HG03060 (cell line): ENCODE measurements around the gene CNTNAP5.
"Not testable (repeated sequence)": the region's sequence is repeated elsewhere in the genome, so short reads cannot be mapped to it uniquely, and the experiment has no call there.

Source experiments
- ATAC-seq: cut with Tn5 transposase; IDR thresholded peaks from one replicate; pipeline ENCODE4 v1.9.1; 2021; ENCODE audit warnings: low read depth, moderate number of reproducible peaks; ENCODE audit not compliant: unreplicated experiment

The CNTNAP5 gene

DNA sequence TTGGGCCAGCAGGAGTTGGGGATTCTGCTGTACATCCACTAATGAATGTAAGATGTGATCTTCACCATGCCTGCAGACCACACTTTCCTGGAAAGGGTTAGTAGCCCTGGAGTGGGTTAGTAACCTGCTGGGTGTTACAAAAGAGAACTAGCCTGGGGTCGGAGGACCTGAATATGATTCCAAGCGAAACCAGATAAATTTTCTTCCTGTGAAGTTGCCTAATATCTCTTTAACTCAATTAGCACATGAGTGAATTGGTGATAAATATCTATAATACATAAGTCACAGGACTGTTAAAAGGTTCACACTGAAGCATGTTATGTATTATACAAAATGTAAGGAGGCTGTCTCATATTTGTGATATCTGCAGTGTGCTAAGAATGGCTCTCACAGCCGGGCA lies 291.0 kb downstream of the CNTNAP5 start:
- no peak for ATAC-seq

DNA sequence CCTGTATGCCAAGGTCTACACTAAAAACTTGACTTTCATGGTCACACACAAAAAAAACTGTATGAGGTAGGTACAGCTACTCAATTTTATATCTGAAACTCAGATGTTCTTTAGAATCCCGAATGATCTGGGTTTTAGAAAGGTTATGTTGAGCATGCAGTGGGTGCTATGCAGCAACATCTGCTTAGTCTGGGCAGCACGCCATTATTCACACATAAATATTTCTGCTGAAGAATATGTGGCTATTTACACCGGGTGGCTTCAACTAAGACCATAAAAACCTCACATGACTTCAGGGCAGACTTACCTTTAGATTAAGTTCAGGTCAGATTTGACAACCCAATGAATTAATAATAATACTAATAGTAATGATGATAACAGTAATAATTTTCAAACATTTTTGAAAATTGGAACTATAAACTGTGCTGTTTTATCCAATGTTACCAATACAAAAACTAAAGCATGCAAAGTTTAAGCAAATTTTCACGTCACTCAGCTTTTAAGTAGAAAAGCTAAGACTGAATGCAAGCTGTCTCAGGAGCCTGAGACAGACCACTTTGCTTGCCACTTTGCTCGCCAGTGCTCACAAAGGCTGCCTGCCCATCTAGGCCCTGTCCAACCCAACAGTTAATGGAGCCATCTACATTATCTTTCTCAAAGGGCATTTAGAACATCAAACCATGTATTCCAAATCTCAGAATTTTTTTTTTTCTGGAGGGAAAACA lies 292.0 kb downstream of the CNTNAP5 start:
- ATAC-seq: no peak

DNA sequence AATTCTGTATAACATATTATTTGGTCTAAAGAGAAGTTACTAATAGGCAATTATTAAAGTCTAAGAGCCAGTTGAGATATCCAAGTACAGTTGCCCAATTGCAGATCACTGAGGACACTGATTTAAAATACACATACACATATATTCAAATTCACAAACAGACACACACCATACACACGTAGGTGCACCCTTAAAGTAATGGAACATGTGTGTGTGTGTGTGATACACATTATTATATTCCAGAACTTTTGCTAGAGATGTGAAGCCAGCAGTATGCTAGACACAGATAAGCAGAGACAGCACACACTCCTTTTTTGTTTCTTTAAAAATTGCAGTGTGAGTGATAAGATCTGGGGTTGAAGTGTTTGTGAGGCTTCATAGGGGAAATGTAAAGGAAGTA lies 292.5 kb downstream of the CNTNAP5 start:
- no peak for ATAC-seq

DNA sequence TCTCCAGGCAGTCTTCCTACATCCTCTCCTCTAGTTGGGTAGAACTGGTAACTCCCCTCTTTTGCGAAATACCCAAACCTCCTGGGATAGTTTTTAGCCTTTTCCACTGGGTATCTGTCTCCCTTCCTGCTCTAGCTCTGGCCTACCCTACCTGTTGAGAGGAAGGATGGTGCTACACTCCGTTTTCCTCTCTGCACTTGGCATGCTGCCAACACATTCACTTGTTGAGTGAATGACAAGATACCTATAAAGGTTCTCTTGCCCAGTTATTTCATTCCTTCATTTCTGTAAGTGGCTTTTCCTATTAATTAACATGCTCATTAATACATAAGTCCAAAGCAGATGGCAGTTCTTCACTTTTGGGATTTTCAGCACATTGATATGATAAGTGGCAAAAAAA lies 293.8 kb downstream of the CNTNAP5 start:
- no peak for ATAC-seq

DNA sequence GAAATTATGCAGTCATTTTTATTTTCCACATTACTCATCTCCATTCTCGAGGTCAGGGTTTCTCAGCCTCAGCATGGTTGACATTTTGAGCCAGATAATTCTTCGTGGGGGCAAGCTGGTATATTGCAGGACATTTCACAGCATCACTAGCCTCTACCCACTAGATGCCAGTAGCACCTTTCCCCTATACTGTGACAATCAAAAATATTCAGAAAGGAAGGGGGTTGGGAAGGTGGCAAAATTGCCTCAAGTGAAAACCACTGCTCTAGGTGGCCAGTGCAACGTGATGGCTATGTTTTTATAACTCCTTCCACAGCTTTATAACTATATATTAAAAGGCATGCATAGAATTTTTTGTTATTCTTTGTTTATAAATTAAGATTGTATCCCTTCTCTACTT lies 294.5 kb downstream of the CNTNAP5 start:
- ATAC-seq: no peak

DNA sequence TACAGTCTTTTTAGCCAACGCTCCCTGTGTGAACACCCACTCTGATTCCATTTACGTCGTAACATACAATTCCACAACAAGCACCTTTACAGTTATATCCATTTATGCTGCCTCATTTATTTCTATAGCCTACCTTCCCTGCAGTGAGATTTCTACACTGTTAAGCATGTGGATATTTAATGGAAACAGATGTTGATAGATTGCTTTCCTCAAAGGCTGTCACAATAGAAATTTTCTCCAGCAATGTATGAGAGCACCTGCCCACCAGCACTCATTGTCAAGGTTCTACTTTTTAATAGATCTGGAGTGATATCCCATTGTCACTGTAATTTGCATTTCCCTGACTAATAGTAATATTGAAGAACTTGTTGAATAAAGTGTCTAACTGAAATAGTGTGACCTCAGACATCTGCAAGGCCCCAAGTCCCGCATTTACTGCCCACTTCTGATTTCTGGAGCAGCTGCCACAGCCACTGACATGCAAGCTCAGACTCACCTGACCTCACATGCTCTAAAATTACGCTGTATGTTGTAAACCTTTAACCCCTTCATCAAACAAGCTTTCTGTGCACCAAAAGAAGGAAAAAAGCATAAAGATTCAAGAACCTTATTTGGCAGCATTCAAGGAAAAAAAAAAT lies 295.1 kb downstream of the CNTNAP5 start:
- ATAC-seq: no peak

DNA sequence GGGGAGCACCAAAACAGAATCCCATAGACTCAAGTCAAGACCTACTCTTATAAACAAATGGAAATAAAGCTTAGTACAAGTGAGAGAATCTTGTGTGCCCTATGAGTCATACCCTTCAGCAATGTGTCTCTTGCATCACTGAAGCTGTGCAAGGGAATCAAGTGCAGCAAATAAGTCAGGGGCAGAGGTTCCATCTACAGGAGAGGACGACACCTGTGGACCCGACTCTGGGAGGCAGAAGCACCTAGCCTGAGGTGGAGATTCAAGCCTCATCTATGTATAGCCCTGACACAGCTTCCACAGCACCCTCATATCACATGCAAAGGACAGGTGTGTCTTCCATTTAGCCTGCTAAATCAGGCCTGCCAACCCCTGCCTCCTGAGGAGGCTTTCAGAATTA lies 298.2 kb downstream of the CNTNAP5 start:
- ATAC-seq: no peak

DNA sequence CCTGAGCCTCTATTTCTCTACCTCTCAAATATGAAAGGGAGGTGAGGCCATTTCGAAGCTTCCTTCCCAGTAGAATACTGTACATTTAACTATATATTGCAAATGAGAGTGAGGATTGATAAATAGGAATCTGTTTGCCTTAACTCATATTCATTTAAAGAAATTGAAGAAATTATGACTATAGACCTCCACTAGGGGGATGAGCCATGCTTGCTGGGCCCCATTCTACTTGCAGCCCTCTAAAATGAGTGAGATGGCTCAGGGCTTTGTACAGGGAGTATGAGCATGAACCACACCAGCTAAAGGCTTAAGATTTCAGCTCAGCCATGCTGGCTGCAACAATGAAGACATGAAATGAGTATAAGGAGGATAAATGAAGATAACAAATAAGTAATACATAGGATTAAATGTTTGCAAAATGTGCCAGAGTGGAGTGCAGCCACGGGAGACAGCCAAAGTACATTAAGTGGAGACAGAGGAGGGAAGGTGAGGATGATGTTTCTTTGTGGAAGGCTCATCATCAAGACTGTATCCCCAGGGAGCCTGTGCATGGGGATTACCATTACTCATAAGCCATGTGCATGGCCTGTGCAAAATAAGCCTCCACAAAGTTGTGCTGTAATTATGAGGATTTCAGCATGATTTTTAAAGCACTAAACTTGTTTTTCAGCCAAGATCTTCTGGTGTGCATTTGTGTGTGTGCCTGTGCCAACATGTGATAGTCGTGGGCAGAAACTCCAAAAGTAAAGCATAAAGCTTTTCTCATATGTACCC lies 300.8 kb downstream of the CNTNAP5 start:
- ATAC-seq: no peak

DNA sequence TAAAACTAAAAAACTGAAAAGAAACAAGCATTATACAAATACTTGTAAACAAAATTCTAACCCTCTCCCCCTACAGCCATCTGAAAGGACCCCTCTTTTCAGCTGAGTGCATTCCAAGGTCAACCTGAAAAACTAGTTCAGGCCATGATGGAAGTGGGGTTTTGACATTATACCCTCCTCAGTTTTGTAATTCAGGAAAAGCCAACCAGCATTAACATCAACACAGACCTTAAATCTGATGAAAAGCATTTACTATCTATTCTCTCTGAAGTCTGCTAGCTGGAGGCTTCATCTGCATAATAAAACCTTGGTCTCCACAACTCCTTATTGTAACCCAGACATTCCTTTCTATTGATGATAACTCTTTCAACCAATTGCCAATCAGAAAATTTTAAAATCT lies 302.2 kb downstream of the CNTNAP5 start:
- ATAC-seq: no peak

DNA sequence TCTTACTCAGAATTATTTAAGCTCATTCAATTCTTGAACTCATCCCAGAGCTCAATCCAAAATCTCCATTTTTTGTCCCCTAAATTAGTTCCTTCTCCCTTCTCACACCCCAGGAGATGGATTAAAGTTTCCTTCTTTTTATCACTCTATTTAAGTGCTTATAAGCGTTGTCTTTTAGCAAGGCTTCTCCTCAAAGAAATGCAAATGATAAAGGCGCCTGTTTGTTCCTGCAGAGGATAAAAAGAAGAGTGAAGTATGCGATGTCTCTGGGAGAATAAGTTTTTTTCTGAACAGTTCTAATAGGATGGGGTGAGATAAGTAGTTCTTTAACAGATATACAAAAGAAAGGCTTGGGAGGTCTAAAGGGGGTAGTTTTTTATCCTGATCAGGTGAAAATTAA lies 303.3 kb downstream of the CNTNAP5 start:
- ATAC-seq: no peak

DNA sequence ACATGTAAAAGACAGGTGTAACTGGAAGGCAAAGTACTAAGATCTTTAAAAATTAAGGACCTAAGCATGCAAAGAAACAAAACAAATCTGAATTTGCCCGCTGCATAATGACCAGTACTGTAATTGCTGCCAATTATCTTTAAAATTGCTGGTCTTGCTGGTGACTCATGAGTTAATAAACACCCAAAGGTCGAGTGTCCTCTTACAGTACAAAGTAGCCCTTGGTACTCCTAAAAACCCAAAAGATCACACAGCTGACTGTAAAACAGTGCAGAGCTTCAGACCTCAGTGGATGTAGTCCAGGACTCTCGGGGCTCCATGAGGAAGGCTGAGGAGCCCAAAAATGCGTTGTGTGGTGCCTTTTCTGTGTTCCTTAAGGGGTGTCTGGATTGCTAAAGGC lies 308.7 kb downstream of the CNTNAP5 start:
- ATAC-seq: no peak

DNA sequence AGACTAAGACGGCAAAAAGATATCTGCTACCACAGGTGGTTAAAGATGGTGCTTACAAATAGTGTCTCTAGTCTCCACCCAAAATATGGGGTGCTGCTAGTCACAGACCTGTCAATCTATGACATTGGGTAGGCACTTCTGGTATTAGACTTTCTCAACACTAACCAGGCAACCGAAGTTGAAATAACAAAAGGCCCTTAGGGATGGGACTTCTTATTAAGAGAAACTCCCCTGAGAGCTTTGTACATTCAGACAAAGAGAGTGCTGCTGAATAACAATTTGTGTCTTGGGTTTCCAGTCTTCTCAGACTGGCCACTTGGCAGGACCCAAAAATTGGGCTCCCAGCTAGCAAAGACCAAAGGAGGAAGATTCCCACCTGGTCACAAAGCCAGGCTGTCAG lies 310.0 kb downstream of the CNTNAP5 start:
- ATAC-seq: no peak

DNA sequence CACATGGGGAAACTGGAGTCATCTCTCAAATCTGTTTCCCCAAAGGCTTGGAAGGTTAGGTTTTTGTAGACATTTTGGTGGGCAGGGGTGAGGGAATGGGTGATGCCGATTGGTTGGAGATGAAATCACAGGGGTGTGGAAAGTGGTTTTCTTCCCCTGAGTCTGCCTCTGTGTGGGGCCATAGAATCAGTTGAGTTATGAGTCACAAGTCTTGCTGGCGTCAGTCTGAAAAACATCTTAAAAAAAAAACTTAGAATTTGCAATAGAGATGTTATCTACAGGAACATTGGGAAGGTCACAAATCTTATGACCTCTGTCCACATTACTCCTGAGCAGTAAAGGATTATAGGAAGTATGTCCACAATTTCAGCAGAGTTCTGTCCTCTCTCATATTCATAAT lies 314.6 kb downstream of the CNTNAP5 start:
- ATAC-seq: no peak

DNA sequence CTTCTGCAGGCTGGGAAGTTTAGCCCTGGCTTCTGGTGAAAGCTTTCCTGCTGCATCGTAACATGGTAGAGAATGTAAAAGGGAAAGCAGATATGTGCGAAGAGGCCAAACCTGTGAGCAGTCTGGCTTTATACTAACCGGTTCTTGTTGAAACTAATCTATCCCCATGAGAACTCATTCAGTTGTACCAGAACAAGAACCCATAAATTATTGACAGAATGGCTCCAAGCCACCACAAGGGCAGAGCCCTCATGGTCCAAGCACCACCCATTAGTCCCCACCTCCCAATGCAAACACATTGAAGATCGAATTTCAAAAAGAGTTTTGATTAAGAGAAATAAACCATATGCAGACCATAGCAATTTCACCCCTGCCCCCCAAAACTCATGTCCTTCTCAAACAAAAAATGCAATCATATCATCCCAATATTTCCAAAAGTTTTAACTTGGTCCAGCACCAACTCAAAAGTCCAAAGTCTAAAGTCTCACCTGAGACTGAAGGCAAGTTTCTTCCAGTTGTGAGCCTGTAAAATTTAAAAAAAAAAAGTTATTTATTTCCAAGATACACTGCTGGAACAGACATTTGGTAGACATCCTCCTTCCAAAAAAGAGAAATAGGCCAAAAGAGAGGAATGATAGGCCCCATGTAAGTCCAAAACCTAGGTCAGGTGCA lies 318.9 kb downstream of the CNTNAP5 start:
- ATAC-seq: no peak

DNA sequence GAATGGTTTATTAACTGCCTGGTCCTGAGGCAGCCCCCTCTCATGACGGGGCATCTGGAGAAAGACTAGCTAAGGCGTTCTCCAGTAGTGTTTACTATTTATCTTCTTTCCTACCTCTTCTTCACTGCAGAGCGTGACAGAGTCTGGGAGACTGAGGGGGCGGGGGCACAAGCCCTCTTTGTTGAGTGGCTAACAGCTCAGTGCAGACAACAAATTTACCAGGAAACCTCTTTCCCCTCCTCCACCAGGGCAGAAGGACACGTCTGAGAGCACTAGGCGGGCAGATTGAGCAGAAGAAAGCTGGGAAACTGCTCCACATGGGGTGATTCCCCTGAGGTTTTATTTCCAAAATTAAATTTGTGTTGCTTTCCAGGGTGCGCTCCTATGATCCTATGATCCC lies 322.1 kb downstream of the CNTNAP5 start:
- ATAC-seq: no peak

DNA sequence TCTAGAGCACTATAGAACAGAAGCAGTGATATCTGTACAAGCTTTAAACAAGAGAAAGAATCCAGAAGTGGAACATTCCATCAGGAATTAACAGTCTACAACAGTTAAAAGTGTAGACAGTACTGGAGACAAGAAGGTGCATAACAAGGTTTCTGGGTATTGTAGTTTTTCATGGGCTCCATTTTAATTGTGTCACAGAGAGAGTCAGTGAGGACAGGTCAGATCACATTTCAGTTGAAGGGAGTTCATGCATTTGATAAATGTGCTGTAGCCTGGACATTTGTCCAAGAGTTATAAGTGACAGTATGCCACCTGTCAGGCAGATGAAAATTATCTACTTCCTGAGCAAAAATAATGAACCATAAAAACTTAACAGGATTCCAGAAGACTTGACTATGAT lies 328.6 kb downstream of the CNTNAP5 start:
- no peak for ATAC-seq

DNA sequence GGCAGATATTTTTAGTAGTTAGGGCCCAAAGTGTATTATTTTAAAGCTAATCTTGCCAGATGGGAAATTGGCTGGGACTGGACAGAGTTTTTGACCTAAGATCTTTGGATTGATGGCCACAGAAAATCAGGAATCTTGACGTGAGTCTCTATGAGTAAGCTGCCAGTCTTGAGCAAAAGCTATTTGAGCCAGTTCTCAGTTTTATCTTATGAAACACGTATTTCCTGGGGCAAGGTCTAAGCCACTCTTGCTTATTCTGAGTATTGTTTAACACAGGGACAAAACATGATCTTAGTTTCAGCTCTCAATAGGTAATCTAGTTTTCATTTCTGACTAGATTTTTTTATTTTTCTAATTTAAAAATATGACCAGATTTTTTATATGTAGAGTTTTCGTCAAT lies 329.4 kb downstream of the CNTNAP5 start:
- no peak for ATAC-seq

DNA sequence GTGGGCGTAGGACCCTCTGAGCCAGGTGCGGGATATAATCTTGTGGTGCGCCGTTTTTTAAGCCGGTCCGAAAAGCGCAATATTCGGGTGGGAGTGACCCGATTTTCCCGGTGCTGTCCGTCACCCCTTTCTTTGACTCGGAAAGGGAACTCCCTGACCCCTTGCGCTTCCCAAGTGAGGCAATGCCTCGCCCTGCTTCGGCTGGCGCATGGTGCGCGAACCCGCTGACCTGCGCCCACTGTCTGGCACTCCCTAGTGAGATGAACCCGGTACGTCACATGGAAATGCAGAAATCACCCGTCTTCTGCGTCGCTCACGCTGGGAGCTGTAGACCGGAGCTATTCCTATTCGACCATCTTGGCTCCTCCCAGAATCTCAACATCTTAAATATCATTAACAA lies 336.9 kb downstream of the CNTNAP5 start:
- ATAC-seq: not testable (repeated sequence)

DNA sequence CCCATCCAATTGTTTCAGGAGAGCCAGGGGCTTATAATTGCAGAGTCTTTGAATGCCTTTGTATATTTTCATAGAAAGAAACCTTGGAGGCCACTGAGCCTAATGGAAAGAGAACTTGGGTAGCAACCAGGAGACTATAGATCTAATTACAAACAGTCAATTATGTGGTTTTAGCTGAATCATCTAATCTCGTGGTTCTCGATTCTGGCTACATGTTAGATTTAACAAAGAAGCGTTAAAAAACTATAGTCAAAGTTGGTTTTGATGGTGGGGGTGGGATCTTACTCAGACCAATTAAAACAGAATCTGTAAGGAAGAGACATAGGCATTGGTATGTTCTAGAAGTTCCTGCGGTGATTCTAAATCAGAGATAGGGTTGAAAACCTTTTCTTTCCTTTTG lies 344.1 kb downstream of the CNTNAP5 start:
- no peak for ATAC-seq

DNA sequence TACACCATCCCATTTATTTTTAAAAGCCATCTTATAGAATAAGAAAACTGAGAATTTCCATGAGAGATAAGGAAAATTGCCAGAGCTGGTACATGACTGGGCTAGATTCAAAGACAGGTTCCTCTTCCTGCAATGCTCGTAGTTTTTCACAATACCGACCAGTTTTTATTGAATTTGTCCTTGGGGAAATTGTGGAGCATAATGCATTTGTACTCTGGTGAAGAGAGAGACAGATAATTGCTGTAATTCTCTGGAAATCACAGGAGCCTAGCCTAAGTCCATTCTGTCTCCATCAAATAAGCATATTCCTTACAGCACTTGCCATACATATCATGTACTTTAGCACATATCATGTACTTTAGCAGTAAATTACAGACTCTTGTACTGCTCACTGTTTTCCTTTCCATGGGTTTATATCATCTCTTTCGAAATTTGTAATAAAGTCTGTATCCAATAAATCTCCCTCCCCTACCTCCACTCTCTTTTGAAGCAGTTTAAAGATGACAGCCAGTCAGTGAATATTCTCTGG lies 355.2 kb downstream of the CNTNAP5 start:
- no peak for ATAC-seq

DNA sequence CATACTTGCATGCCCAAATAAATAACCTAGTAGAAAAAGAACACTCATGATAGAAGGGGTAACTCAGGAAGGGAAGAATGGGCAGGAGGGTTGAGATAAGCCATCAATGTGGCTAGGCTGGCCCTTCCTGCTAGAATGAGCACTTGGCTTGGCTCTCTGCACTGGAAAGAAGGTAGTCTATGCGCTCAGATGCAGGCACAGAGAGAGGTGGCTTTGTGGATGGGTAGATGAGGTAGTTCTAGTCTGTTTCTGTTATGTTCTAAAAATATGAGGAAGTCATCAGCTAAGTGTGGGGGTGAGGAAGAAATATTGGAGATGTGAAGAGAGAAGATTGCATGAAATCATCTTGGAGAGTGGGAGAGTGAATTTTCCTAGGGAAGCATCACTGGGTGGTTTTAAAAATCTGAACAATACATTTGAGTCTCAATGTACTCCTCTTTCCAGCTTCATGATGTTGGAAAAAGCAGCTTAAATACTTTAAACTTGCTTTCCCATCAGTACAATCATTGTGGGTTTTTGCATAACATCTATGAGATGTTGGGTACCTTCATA lies 357.1 kb downstream of the CNTNAP5 start:
- ATAC-seq: no peak
